Stimulated activated CD4-positive, alpha-beta T cell treated with anti-CD3 and anti-CD28 coated beads, Interleukin-1b, Interleukin-23, amount 100 ng/mL, for 24 hours (primary cell): ENCODE results near the gene ZNF79.
A peak's percentile ranks its signal among the peaks of the same experiment; 100 is the strongest.

Experiments used
- DNase-seq, 4 experiments: peaks; one replicate each; pipeline ENCODE4 v3.0.0-alpha.2; 2020; ENCODE audit warnings: low read depth in 4 of 4, low spot score in 1 of 4

ZNF79 gene

GRCh38 chr9:127397646-127398274 lies 26.4 kb upstream of the ZNF79 start:
- no peak for DNase-seq

- DNase-seq = no peak
Observed at GRCh38 chr9:127398275-127398647, 25.9 kb upstream of the ZNF79 start.

GRCh38 chr9:127398715-127399400 lies 25.3 kb upstream of the ZNF79 start:
- DNase-seq = no peak

- DNase-seq = no peak
Observed at GRCh38 chr9:127399736-127400269, 24.4 kb upstream of the ZNF79 start.

GRCh38 chr9:127402401-127403090 lies 21.6 kb upstream of the ZNF79 start:
- no peak for DNase-seq

GRCh38 chr9:127403507-127404192 lies 20.5 kb upstream of the ZNF79 start:
- DNase-seq = no peak

- DNase-seq = no peak
Observed at GRCh38 chr9:127404631-127405030, 19.6 kb upstream of the ZNF79 start.

- DNase-seq = no peak
Observed at GRCh38 chr9:127405344-127406125, 18.6 kb upstream of the ZNF79 start.

GRCh38 chr9:127406799-127407491 lies 17.2 kb upstream of the ZNF79 start:
- DNase-seq = no peak

GRCh38 chr9:127407492-127407843 lies 16.7 kb upstream of the ZNF79 start:
- no peak for DNase-seq

- DNase-seq = no peak
Observed at GRCh38 chr9:127411122-127411521, 13.1 kb upstream of the ZNF79 start.

- no peak for DNase-seq
Observed at GRCh38 chr9:127415141-127415540, 9.0 kb upstream of the ZNF79 start.

GRCh38 chr9:127415657-127416056 lies 8.5 kb upstream of the ZNF79 start:
- no peak for DNase-seq

GRCh38 chr9:127417131-127418036 lies 6.8 kb upstream of the ZNF79 start:
- no peak for DNase-seq

GRCh38 chr9:127418037-127418471 lies 6.1 kb upstream of the ZNF79 start:
- peak in 1 of 4 experiments; percentile 39 for DNase-seq

GRCh38 chr9:127419348-127419747 lies 4.8 kb upstream of the ZNF79 start:
- no peak for DNase-seq

GRCh38 chr9:127421057-127421456 lies 3.1 kb upstream of the ZNF79 start:
- no peak for DNase-seq

GRCh38 chr9:127422133-127422782 lies 1.9 kb upstream of the ZNF79 start:
- DNase-seq = no peak

GRCh38 chr9:127422787-127423186 lies 1.4 kb upstream of the ZNF79 start:
- DNase-seq = no peak
